Pancreas (tissue), 10 donors: ENCODE data around the gene TP63. TPM values are rescaled to one million over a fixed set of nuclear protein-coding genes. Genes with fewer than 3 reads are reported as not detected.

Experiments used
- ATAC-seq, 4 donors: fragments of 200-7000 bp; cut with Tn5 transposase; one replicate each; pipeline versions ENCODE4 v1.8.0 to v1.9.1; 2020; ENCODE audit warnings: mild to moderate bottlenecking in 4 of 4, moderate library complexity in 4 of 4
- DNase-seq, 6 donors: peaks; one replicate each; pipeline ENCODE4 v3.0.0-alpha.2; 2020
- FAIRE-seq: peaks from 2 replicates; lab custom pipeline; 2012; peaks lifted over from hg19 to GRCh38; lab: Jason Lieb, UNC
- H3K27ac ChIP-seq, 4 donors: fragments of 200-600 bp; sonication (generic); 1 replicate in 3 of 4; 2 replicates in 1 of 4; pipeline versions ENCODE4 v1.5.0 to v1.8.0; 2020
- H3K27me3 ChIP-seq, 4 donors: fragments of 200-600 bp; one replicate each; pipeline ENCODE4 v1.8.0; 2021
- H3K36me3 ChIP-seq, 3 donors: fragments of 200-600 bp; sonication (generic) in 1 of 3; one replicate each; pipeline versions ENCODE4 v1.5.0 to v1.8.0; 2020 to 2021
- H3K4me1 ChIP-seq, 3 donors: fragments of 200-600 bp; one replicate each; pipeline ENCODE4 v1.8.0; 2021
- H3K4me3 ChIP-seq, 4 donors: fragments of 200-600 bp; sonication (generic) in 2 of 4; one replicate each; pipeline versions ENCODE4 v1.5.0 to v1.8.0; 2020 to 2021
- H3K9me3 ChIP-seq, 4 donors: fragments of 200-600 bp; one replicate each; pipeline ENCODE4 v1.8.0; 2021
- CTCF ChIP-seq, 4 donors: fragments of 200-600 bp; sonication (generic) in 3 of 4; IDR thresholded peaks; one replicate each; pipeline versions ENCODE4 v1.5.0 to v1.8.0; 2021; ENCODE audit warnings: antibody characterized with exemption in 4 of 4
- WGBS, 2 donors: extraction: QIAGEN DNeasy Blood & Tissue Kit; methylation state at CpG; one replicate each; pipeline ENCODE4 v1.1.7; 2013; 5-methylcytosine and 5-hydroxymethylcytosine counted together
- intact Hi-C, 3 donors: fragments of 100-400 bp; cut with DNase I; formaldehyde crosslinking; loops; one replicate each; pipeline versions ENCODE4 v1.11.1 to v1.14.2; 2022
- polyA plus RNA-seq, 2 donors: library from polyadenylated mRNA; stranded (reverse); fragments of 200-250 nt; gene quantifications; one replicate each; pipeline ENCODE4 v1.2.3, GENCODE V29; 2013
- total RNA-seq, 6 donors: library from RNA; stranded (reverse); fragmentation: NEBNext Ultra II Directional in 4 of 6; extraction: Animal tissue kit (Norgen Biotek cat#: 25700) in 4 of 6; gene quantifications; one replicate each; pipeline versions ENCODE4 v1.2.1 to v1.2.4, GENCODE V29; 2021 to 2023
- donor health status: healthy with polysubstance abuse.
- donor health status: DM: no; HTN: no; CAD: no; lungs with moderate emphysema.
- donor health status: DM: no; HTN: no; CAD: no.
- donor health status: control.
- donor health status: control.
- donor health status: Bipolar disorder and iron deficiency.
- donor health status: DM: yes; HTN: yes; CAD: no.
- donor health status: DM: no; HTN: no; CAD: no.
- donor health status: DM: no; HTN: no; CAD: no.
- donor health status: DM: yes; HTN: yes; CAD: no.

Gene TP63
- total and polyA plus RNA-seq, 8 donors, result 0.02 to 0.47 (median 0.06) TPM; not detected in 3

GRCh38 chr3:189776149-189776824 is 145.1 kb downstream of the TP63 start:
- ATAC-seq (no peak), DNase-seq (no peak), FAIRE-seq (no peak)
- intact Hi-C loops, result no loop called here
- Histone ChIP-seq H3K4me3 (no peak overlapping the region), H3K4me1 (no peaks in the 10 kb centered on the region), H3K9me3 (no peaks in the 10 kb centered on the region), H3K27me3 (no peaks in the 10 kb centered on the region), H3K27ac (no peak overlapping the region), H3K36me3 (no peaks in the 10 kb centered on the region)
- no peak for TF ChIP-seq CTCF (IDR thresholded peaks at IDR 0.05)
- WGBS, 2 donors, result 52 to 54% methylated on average over 6 of the region's 6 CpGs

DNA sequence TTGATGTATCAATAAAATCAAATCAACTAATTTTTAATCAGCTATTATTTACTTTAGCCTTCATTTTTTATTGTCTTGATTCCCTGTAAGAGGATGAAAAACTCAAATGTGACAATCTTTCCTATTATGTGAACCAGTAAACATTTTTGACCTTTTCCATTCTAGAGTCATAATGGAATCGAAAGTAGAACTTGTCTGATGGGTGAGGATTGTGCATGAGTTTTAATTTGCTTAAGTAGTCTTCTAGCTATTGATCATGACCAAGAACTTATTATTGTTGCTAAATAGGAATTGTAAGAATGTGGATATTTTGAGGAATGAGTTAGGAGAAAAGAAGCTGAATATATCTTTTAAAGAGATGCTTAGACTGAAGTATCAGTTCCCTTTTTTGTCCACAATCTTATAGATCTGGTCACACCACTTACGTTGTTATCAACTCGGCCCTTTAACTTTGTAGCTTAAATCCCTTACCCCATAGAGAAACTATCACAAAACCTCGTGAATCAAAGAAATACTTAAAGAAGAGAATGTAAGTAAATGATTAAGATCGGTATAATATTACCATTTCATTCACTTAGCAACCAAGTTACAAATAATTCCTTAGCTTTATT is 147.3 kb downstream of the TP63 start:
- no peak for FAIRE-seq
- 67 to 80% methylated on average over 5 of the region's 5 CpGs for WGBS, 2 donors
- TF ChIP-seq CTCF (IDR thresholded peaks at IDR 0.05), result no peak
- no peak for ATAC-seq
- intact Hi-C loops, result no loop called here
- Histone ChIP-seq H3K9me3 (no peaks in the 10 kb centered on the region), H3K4me1 (no peaks in the 10 kb centered on the region), H3K4me3 (no peak overlapping the region), H3K27me3 (no peaks in the 10 kb centered on the region), H3K36me3 (no peaks in the 10 kb centered on the region), H3K27ac (no peak overlapping the region)
- DNase-seq, result no peak

GRCh38 chr3:189779166-189779565 is 148.0 kb downstream of the TP63 start:
- WGBS, 2 donors, result 55 to 61% methylated on average over 3 of the region's 3 CpGs

DNA sequence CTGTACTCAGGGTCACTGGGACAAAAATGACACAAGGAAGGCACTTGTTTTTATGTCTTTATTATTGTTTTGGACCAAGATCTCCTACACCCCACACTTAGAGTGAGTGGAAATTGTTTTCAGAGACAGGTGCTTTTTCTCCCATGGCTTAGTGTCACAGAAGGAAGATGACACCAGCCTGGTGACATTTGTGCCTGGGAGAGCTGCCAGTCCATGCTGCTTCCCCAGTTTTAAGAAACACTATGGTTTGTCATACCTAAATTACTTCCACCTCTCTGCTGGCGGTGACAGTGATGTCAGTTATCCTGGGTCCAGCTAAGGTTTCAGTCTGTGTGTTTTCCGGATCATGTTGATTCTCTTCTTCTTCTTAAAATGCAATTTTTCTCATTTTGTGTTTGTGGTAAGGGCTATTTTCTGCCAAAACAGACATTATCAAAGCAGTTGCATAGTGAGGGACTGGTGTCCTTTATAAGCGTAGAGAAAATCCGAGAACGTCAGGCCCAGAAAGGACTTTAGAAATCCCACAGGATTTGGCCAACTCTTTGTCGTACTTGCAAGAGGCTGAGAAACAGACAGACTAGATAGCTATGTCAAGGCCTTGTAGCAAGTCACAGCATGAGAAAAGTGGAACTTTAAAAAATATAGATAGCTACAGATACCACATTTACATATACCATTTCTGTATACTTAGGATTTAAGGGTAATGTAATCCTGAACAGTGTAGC is 149.5 kb downstream of the TP63 start:
- 85 to 86% methylated on average over 6 of the region's 6 CpGs for WGBS, 2 donors
- intact Hi-C loops, result no loop called here
- TF ChIP-seq CTCF (IDR thresholded peaks at IDR 0.05), result no peak
- H3K27me3 ChIP-seq, result no peaks in the 10 kb centered on the region
- no peak for ATAC-seq
- H3K27ac ChIP-seq, result no peak overlapping the region
- FAIRE-seq, result no peak
- DNase-seq, result no peak
- H3K9me3 ChIP-seq, result no peaks in the 10 kb centered on the region
- no peaks in the 10 kb centered on the region for H3K4me1 ChIP-seq
- no peak overlapping the region for H3K4me3 ChIP-seq
- no peaks in the 10 kb centered on the region for H3K36me3 ChIP-seq

More at GRCh38 chr3:189779166-189779565, 148.0 kb downstream of the TP63 start:
- FAIRE-seq (no peak), DNase-seq (no peak), ATAC-seq (no peak)
- H3K4me1 ChIP-seq, result no peaks in the 10 kb centered on the region
- no peaks in the 10 kb centered on the region for H3K9me3 ChIP-seq
- H3K27me3 ChIP-seq, result no peaks in the 10 kb centered on the region
- intact Hi-C loops, result no loop called here
- no peak overlapping the region for H3K4me3 ChIP-seq
- TF ChIP-seq CTCF (IDR thresholded peaks at IDR 0.05), result no peak
- no peaks in the 10 kb centered on the region for H3K36me3 ChIP-seq
- no peak overlapping the region for H3K27ac ChIP-seq
